Stimulated activated CD8-positive, alpha-beta memory T cell treated with anti-CD3 and anti-CD28 coated beads, Interleukin-12 subunit alpha, Interleukin-12 subunit beta, amount 100 ng/mL, for 1 hour (primary cell): ENCODE results near the gene WDR11.

Source experiments
- DNase-seq: peaks from one replicate; pipeline ENCODE4 v3.0.0-alpha.2; 2020; ENCODE audit warnings: low read depth

Gene WDR11

GRCh38 chr10:120850911-120851865, at the start of gene WDR11:
Gene WDR11 (plus strand): TSS chr10:120851362. CDS start chr10:120851421, 59 bp downstream.
- peak; percentile 39 for DNase-seq

- DNase-seq: no peak
These were observed 48.2 kb upstream of the WDR11 start for GRCh38 chr10:120802935-120803334.

GRCh38 chr10:120803972-120804371, 47.2 kb upstream of the WDR11 start:
- DNase-seq: no peak

- no peak for DNase-seq
These were observed 45.9 kb upstream of the WDR11 start for GRCh38 chr10:120805014-120805812.

GRCh38 chr10:120806081-120806480, 45.1 kb upstream of the WDR11 start:
- DNase-seq: no peak

DNA sequence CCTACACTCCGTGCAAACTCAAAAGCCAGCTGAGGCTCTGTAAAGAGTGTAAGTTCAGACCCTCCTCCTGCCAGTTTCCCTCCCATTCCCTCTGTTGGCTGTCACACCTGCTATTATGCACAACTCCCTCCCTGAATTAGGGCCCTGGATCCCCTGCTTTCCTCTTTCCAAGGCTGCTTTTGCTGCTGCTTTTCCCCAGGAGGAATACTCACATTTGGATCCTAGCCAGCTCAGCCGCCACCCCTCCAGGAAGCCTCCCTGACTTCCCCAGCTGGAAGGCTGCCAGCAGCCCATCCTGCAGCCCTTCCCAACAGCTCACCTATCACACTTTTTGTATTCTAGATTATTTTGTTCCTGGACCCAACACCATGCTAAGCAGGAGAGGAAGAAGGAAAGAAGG, 40.9 kb upstream of the WDR11 start:
- DNase-seq: no peak

DNA sequence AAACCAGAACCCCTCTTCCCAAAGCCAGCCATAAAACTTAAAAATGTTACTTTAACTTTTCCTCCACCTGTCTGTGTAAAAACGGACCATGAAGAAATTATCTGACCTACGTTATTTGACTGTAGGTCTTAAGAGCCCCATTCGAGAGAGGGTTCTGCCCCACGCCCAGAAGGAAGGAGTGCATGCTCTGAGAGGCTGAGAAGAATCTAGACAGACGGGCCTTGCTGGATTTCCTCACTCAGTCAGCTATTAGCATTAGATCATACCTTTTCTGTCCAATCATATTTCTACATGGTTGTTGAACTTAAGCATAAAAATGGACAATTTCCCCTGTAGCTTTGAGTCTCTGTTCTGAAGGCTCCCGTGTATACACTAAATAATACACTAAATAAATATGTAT, 38.1 kb upstream of the WDR11 start:
- DNase-seq: no peak

DNA sequence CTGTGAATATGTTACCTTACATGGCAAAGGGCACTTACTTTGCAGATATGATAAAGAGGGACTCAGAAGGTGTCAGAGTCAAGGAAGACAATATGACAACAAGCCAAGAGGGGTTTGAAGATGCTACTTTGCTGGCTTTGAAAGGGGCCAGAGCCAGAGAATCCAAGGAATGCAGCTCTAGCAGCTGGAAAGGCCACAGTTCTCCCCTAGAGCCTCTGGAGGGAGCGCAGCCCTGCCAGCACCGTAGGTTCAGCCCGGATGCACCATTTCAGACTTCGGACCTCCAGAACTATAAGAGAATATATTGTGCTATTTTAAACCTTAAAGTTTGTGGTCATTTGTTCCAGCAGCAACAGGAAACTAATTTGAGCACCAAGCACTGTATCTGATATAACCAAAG, 32.9 kb upstream of the WDR11 start:
- DNase-seq: no peak

GRCh38 chr10:120819366-120819765, 31.8 kb upstream of the WDR11 start:
- no peak for DNase-seq

GRCh38 chr10:120823266-120823665, 27.9 kb upstream of the WDR11 start:
- no peak for DNase-seq

DNA sequence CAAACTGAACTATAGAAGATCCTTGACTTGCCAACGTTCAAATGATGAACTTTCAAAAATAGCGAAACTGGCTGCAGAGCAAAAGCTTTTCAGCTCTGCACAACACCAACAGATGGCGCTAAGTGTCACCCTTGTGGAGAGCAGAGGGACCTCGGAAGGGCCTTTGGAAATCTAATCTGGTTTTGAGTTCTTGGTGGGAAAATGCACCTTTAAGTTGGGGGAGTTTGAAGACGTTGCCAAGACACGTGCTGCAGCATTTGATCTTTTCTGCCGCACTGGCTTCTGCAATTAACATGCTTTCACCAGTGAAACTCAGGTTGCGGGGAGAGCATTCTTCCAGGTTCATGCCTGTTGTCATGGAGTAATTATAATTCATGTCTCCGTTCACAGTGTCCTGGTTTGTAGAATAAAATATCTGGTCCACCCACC, 26.3 kb upstream of the WDR11 start:
- no peak for DNase-seq

DNA sequence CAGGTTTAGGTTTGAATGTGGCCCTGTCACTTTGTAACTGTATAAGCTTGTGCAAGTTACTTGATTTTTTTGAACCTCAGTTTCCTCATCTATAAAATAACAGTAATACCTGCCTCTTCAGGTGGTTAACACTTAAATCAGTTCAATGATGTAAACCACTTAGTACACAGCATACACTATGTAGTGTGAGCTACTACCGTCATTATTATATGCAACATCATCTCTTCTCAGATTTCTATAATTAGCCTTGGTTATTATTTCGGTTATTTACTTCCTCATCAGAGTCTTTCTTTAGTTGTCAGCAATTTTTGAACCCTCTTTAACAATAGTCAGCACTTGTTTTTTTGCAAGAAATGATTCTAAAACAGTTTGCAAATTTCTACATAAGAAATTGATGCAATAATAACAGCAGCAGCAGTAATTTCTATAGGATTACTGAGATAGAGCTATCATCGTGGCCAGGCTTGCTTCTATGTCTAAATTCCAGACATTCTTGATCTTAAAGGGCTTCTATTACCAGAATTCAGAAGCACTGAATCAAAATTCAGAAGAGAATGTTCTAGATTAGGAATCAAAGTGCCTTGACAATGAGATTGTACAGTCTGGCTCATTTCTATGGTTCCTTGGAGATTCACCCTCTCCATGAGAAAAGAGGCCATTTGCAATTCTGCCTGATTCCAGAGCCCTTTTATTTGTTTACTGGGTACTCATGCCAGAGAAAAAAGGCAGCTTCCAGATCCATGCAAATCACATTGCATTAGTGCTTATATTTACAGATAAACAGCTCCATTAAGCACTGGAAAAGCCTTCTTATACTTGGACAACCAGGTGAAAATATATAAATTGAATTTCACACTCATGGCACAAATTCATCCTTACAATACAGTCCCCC, 25.0 kb upstream of the WDR11 start:
- DNase-seq: no peak

DNA sequence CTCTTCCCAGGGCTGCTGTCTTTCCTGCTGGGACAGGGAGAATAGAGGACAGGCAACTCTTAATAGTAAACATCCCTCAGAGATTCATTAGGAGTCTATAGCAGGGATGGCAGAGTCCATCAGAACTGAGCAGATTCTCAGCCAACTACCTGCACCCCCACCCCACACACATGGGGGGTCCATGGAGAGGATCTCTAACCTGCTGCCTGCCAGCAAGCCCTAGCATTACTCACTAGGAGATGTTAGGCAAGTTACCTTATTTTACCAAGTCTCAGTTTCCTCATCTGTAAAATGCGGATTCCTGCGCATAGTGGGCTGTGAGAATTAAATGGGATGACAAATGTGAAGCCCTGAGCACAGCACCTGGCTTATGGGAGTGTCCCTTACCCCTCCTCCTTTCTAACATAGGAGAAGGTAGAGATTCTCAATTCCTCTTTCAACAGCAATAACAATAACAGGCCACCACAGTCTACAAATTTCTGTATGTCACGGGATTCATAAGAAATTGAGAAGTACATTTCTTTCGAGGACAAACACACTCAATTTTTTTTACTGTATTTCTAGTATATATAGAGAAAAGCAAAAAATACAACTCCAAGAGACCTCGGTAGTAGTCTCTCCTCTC, 23.8 kb upstream of the WDR11 start:
- no peak for DNase-seq

- DNase-seq: no peak
These were observed 22.3 kb upstream of the WDR11 start for GRCh38 chr10:120828763-120829319.

DNA sequence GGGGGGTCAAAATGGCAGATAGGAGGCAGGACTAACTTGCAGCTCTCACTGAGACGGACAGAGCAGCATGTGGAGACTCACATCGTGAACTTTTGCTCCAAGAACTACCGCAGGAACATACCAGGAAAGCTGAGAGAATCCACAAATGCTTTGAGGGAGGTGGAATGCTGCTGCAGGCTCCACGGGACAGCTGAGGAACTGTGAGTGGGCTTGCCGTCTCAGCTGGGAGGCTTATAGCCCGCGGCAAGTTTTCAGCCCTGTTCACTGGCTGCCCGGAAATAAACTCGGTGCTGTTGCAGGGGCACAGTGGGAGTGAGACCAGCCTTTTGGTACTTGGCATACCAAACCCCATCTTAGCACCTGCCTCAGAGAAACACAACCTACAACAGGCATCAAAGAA, 19.1 kb upstream of the WDR11 start:
- no peak for DNase-seq

GRCh38 chr10:120833222-120833928, 17.8 kb upstream of the WDR11 start:
- no peak for DNase-seq

DNA sequence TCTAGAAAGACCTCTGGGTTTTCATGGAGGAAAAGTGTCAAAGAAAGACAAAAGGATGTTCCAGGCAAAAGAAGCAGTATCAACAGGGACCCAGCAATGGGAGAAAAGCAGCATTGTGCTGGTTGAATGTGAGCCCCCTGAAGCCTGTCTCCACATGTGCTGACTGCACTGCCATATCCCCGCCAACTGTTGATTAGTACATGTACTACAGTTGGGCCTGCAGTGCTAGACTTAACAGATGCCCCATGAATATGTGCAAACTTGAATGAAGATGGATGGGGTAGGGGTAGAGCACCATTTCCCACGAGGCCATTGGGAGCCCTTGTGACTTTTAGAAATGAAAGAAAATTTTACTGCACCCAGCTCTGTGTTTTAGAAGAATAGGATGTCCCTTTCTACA, 15.6 kb upstream of the WDR11 start:
- no peak for DNase-seq

- DNase-seq: no peak
These were observed 12.2 kb upstream of the WDR11 start for GRCh38 chr10:120838941-120839340.

- DNase-seq: no peak
These were observed 9.5 kb upstream of the WDR11 start for GRCh38 chr10:120841522-120842189.

DNA sequence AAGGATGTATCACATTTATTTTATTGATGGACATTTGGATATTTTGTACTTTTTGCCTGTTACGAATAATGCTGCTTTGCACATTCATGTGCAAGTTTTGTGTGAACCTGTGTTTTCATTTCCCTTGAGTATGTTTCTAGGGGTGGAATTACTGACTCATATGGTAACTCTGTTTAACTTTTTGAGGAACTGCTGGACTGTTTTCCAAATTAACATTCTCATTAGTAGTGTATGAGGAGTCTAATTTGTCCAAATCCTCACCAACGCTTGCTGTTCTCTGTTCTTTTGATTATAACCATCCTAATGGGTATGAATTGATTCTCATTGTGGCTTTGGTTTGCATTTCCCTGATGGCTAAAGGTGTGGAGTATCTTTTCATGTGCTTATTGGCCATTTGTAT, 3.2 kb downstream of the WDR11 start:
- no peak for DNase-seq
